Naive B cell (primary cell): Measurements from ENCODE around the gene CMSS1. TPM values are rescaled to one million over a fixed set of nuclear protein-coding genes. Genes with fewer than 3 reads are reported as not detected.

Source experiments
- polyA plus RNA-seq, 6 donors: library from polyadenylated mRNA; unstranded; fragments of 300-500 nt; fragmentation: Illumina TruSeq; gene quantifications; one replicate each; pipeline ENCODE4 v1.2.3, GENCODE V29; 2021; ENCODE audit warnings: low read depth in 6 of 6

The CMSS1 gene
- polyA plus RNA-seq, 6 donors from 2014 or later, result 18.6 to 80.3 (median 26.7) TPM

Other genes starting within 250 kb of the CMSS1 start
- gene COL8A1, start 179.3 kb upstream of the CMSS1 start, polyA plus RNA-seq, result not detected